GM18519 (cell line): ENCODE results near the gene GALNT11.

Source experiments
- ATAC-seq: cut with Tn5 transposase; IDR thresholded peaks from one replicate; pipeline ENCODE4 v1.9.1; 2021; ENCODE audit warnings: mild to moderate bottlenecking, moderate library complexity; ENCODE audit not compliant: unreplicated experiment, low FRiP score

Gene GALNT11

DNA sequence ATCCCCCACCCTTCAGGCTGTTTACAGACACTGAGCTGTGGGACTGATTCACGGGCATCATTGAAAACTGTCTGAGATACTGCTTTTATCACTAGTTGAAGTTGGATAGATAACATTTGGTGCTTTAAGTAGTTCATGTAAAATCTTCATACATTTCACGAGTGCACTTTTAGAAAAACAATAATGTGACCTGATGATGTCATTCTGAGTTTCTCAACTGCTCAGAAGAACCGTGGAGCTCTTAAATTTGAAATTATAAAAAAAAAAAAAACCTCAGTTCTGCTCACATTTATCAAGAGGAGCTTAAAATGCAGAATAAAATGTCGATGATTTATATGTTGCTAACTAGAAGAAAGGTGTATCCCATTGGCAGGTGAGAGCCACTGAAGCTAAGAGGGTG lies 81.5 kb downstream of the GALNT11 start:
- ATAC-seq: no peak

DNA sequence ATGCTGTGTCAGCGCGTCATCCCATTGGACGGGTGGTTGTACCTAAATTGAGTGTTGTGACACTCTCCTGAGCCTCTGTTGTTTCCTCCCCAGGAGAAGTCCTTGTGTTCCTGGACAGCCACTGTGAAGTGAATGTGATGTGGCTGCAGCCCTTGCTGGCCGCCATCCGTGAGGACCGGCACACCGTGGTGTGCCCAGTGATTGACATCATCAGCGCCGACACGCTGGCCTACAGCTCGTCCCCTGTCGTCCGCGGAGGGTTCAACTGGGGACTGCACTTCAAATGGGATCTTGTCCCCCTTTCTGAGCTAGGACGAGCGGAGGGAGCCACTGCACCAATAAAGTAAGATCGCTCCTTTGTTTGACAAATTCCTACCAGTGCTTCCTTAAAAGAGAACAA lies 82.5 kb downstream of the GALNT11 start:
- no peak for ATAC-seq

DNA sequence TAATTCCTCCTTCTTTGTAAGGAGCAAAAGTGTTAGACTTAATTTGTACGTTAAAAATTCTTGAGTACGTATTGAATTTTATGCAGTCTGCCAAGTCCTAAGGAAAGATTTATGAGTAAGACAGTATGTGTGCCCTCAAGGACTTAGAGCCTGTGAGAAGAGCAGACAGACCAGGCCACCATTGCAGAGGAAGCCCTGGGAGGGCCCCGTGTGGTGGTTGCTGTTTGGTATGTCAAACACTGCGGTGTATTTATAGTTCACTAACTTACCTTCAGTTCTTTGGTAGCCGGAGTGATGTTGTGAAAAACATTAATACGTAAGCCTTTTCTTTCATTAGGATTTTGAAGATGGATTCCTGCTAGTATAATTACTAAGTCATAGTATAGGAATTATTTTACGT lies 82.9 kb downstream of the GALNT11 start:
- ATAC-seq: no peak

DNA sequence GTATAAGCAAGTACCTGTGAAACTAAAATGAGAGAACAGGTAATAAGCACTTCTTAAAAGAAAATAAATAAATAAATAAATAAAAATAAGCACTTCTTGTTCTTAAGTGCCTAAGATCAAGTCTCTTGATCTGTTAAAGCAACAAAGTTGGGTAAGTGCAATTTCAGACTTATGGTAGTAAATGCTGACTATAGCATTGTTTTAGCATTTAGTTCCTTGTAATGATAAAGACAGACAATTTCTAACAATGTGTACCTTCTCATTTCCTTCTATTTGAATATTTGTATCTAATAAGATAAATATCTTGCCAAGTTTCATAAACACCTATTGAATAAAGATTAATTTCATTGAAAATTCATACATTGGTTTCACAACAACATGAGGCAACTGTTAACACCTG lies 87.4 kb downstream of the GALNT11 start:
- ATAC-seq: no peak

DNA sequence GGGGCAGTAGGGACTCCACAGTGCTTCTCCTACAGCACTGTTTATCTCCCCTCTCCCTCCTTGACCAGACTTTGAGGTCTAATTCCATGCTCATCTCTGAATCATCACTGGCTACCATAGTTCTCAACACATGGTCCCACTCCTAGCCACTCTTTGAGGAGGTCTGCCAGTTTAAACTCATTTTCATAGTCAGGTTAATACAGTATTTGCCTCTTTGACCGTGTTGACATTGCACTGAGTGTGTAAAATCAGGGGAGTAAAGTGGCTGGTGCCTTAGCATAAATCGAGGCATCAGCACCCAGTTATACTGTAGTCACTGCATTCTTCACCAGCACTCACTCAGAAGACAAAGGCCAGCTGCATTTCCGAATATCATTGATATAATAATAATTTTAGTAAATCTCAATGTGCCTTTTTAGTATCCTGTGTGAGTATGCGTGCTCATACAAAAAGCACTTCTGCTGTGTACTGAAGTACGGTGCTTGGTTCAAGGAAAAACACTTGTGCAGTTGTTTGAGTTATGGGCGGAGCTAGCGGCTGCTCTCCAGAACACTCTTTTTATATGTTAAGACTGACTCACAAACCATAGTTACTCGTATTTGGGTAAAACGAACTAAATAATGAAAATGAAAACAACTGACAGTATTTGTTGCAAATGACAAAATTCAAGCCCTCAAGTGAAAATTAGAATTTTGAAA lies 89.7 kb downstream of the GALNT11 start:
- no peak for ATAC-seq

DNA sequence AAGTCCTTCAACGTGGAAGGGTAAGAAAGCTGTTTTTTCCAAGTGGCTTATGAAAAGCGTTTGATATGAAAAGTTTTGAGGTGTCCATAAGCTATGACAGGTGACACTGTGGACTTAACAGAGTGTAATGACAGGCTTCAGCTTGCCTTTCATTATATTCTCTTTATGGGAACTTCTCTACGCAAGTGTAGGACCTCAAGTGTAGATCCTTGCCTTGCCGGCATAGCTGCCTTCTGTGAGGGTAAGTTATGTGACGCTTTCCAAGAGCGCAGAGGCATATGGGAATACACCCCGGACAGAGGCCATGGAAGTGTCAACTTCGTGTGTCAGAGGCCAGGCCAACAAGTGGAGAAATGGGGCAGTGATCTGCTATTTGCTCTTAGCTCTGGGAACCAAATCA lies 91.9 kb downstream of the GALNT11 start:
- ATAC-seq: no peak

DNA sequence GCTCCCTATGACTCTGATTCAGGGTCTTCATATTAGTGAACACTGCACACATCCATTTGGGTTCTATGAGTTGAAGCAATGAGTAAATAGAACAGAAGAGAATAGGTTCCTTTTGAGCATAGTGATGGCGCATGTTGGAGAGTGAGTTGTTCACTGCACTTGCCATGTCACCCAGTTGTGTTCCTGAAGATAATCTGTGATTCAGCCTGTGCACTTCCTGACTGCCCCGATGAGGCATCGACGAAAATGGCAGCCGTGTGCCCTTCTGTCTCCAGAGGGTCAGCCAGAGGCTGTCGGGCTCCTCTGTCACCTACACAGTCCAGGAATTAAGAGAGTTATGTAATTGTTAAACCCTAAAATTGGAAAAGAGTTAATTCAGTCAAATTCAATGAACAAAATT lies 94.7 kb downstream of the GALNT11 start:
- ATAC-seq: no peak

DNA sequence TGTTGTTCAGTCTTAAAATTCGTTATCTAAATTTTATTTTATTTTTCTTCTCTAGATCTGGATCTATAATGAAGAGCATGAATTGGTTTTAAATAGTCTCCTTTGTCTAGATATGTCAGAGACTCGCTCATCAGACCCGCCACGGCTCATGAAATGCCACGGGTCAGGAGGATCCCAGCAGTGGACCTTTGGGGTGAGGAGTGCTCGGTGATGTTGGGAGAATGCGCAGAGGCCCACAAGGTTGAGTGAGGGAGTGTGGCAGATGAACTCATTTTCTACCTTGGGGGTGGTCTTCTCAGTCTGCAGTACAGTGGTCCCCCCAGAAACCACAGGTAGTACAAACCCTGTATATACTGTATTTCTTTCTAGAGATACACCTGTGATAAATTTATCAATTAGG lies 95.3 kb downstream of the GALNT11 start:
- no peak for ATAC-seq

DNA sequence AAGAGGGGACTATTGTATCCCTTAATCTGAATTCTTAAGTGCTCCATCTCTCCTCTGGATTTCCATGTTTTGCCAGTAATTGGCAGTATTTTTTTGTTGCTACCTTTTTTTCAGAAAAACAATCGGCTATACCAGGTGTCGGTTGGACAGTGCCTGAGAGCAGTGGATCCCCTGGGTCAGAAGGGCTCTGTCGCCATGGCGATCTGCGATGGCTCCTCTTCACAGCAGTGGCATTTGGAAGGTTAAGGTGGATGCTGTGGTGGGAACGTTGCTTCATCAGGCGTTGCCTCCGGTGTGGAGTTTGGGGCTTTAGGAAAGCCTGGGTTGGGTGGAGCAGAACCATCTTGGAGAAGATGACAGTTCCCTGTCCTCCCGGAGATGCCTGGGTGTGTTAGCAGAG lies 96.0 kb downstream of the GALNT11 start:
- ATAC-seq: no peak

DNA sequence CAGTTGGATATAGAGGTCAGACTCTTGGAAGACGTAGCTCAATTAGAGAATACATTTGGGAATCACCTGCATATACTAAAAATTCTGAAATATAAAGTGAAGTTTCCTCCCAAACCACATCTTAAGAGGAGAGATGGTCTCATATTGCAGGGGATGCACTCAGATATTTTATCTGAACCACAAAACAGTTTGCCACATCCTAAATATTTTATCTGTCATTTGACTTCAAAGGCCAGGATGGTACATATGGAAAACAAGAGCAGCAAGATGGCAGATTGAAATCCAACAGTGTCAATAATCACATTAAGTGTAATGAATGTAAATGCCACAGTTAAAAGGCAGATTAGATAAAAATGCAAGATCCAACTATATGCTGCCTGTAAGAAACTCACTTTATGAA lies 97.1 kb downstream of the GALNT11 start:
- ATAC-seq: no peak

DNA sequence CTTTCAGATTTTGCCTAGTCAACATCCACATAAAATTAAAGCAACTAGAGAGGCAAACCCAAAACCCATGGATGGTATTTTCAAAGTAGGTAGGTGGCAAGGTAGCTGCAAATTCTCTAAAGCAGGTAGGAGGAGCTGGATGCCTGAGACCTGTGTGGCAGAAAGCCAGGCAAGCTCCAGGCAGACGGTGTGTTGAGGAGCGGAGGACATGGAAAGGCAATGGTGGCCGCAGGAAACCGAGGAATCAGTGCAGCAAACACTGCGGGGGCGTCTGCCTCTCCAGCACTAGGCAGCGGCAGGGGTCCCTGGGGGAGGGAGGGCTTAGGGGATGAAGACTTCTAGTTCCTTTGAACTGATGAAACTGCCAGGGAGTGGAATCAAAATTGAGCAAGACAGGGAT lies 101.3 kb downstream of the GALNT11 start:
- ATAC-seq: no peak

DNA sequence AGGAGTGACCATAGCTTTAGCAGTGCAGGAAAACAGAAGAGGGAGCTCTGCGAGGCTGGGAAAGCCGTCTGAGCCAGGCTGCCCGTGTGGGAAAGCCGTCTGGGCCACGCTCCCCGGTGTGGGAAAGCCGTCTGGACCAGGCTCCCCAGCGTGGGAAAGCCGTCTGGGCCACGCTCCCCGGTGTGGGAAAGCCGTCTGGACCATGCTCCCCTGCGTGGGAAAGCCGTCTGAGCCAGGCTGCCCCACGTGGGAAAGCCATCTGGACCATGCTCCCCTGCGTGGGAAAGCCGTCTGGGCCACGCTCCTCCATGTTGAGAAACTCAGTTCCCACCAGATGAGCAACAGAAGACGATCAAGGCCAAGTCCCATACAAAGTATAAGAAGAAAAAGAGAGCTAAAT lies 101.8 kb downstream of the GALNT11 start:
- no peak for ATAC-seq

DNA sequence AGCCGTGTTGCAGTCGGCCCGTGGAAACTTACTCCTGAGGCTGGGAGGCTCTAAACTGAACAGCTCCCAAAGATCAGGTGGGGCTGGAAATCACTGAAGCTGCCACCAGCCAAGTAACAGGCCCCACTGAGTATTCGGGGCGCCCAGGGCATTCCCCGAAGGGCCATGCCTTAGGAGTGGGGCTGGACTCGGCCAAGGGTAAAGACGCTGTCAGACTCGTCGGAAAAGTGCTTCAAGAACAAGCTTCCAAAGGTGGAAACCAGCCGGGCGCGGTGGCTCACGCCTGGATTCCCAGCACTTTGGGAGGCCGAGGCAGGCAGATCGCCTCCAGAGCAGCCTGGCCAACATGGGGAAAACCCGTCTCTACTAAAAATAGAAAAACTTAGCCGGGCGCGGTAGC lies 102.8 kb downstream of the GALNT11 start:
- no peak for ATAC-seq

DNA sequence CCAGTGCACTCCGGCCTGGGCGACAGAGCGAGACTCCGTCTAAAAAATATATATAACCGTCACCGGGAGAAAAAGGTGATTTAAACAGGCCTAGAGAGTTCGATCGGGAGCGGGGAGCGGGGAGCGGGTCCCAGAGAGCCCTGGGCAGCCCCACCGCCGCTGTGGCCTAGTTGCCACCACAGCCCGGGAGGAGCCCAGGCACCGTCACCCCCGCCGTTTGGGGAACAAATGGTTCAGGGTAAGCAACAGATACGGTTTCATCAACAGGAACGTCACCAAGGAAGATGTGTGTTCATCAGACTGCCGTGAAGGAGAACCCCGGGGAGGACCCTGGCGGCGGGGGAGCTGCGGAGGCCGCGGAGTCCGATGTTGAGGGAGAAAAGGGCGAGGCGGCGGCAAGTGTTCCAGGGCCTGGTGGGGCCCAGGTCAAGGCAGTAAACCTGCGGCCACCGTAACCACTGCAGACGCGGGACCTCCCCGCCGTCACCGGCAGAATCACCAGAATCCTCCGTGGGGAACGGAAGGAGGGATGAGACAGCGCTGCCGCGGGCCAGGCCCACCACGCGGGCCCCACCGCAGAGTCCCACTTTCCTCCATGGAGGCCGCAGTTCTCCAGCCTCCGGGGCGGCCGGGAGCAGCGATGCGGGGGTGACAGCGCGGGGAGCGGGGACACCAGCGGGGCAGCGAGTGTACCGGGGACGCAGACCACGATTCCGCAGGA lies 103.4 kb downstream of the GALNT11 start:
- ATAC-seq: no peak

DNA sequence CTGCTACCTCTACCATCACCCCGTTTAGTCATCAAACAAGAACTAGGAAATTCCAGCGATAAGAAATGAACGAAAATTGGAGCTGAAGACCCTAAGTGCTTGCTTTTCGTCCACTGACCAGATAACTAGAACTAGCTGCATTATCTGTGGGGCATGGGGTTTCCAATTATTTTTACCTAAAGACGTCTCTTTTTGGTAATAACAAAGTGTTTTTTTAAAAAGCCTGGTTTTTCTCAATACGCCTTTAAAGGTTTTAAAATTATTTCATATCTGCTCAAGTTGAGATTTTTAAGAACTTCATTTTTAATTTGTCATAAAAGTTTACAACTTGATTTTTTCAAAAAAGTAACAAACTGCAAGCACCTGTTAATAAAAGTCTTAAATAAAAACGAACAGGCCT lies 104.2 kb downstream of the GALNT11 start:
- no peak for ATAC-seq

DNA sequence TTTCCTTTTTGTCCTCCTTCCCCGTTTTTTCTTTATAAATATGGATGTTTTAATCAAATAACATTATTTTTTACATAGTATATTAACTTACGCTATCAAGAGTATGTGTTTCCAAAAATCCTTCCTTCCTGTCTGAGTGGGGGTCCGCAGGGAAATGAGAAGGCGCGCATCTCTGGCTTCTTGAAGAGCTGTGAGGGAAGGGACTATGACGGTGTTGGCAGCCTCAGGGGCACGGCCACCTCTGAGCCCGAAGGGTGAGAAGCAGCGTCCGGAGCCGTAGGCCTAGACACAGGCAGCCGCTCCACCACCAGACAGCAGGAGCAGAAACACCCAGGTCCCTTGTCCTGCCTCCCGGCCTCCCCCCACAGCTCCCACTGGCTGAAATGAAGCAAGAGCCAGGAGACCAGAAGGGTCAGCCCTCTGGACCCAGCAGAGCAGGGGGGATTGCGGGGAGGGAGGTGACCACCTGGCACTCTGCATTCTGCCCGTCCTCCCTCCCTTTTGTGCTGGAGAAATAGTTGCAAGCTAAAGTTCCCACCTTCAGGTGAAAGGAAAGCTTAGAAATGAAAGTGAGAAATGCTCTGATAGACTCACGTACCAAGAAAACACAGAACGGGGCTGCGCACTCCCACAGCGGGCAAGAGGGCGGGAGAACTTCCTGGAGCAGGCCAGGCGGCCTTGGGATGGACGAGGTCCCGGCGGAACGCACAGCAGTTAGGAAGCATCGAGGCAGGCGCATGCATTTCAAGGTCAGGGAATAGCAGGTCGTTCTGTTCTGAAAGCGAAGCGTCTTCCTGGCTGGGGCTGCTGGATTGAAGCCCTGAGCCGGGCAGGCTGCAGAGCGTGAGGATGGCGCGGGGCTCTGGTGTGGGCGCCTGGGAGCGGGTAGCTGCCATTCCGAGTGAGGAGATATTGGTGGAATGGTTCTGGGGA lies 105.5 kb downstream of the GALNT11 start:
- no peak for ATAC-seq

DNA sequence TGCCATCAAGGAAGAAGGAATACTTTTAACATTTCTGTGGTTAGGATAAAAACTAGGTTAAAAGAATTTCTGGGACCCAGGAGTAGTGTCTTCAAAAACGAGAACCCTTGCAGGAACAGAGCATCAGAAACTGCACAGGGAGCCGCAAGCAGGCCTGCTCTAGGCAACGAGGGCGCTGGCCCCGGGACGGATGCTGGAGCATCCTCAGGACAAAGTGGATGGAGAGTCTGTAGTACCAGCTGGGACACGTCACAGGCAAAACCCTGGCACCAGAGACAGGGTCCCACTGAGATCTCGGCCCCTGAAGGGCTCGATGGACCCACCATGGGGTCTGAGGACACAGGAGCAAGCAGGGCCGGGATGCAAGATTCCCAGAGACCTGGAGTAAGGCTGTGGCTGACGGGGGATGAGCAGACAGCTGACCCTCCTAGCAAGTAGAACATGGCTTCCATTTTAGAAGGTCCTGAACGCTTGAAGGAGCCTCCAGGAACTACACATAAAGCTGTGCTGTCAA lies 106.6 kb downstream of the GALNT11 start:
- ATAC-seq: no peak

DNA sequence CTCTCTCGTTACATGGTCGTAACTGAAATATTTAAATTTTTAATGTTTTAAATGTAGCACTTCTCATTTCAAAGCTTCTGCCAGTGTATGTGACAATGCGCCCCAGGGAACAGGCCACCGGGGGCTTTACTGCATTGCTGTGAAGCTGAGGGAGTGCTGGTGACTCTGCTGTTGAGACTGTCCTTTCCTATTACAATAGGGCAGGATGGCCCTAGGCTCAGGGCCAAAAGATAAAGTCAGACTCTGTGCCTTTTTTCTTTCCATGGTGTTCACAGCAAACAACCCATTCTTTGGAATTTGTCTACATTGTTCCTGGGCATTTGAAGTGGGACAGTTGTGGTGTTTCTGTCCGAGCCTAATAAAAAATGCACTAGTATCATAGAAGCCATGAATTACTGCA lies 107.3 kb downstream of the GALNT11 start:
- no peak for ATAC-seq

DNA sequence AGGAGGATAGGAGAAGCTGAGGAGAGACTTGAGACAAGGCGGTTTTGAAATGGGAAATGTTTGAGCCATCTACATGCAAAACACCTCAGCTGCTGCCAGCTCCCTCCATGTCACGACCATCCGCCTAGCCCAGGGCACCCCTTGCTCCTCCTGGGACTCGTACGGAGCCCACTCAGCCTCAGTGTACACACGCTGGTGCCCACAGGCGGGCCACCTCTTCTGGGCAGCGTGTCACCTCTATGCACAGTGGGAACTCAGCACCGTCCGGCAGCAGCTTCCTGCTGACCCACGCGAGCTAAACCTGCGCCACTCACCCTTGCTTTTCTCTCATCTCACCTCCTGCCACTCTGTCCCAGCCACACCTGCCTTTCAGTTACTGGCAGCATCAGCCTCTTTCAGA lies 108.3 kb downstream of the GALNT11 start:
- ATAC-seq: no peak

DNA sequence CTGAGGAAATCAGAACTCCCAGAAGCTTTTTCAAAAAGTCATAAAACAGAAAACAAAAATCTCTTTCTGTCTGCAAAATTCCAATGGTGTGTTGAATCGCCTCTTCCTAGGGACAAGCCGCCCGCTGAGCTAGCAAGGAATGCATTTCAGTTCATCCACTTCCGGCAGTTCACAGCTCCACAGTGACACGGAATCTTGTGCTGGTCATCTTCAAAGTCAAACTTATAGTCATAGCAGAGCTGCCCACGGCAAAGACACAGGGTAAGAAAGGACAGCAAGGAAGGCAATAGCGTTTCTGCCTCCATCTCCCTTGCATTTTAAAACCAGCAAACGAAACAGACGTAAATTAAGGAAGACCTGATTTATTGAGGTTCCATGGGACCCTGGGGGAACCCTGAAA lies 111.2 kb downstream of the GALNT11 start:
- no peak for ATAC-seq

DNA sequence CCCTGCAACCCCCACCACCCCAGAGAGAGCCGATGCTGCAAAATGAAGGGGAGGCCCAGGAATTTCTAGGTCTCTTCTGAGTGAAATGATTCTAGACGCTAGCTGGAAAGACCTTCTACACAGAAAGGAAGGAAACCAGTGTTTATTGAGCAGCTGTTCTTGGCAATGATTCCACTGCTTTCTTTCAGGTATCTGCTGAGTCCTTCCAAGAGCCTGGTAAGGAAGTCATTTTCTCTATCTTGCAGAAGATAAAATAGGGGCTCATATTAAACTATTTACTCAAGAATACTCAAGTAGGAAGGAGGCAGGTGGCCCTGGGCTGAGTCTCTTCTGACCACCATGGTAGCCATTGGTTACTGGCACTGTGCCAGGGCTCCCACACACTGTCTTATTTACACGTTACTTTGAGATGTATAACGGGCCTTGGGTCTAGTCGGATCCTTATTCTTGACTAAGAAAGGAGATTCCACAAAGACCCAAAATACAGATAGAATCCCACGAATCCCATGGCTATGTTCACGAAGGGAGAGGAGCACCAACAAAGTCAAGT lies 112.1 kb downstream of the GALNT11 start:
- ATAC-seq: no peak
